ENCODE results near the gene OXNAD1. TPM values are rescaled to one million over a fixed set of nuclear protein-coding genes. Genes with fewer than 3 reads are reported as not detected.
A peak's percentile ranks its signal among the peaks of the same experiment; 100 is the strongest.

The OXNAD1 gene
- total RNA-seq, 1 donor from 2014 or later = 18.5 TPM

- H3K27ac Mint-ChIP-seq = no peak overlapping the region
- TF ChIP-seq CTCF (IDR thresholded peaks at IDR 0.05; ENCODE audit: unreplicated experiment) = peak; percentile 87
- H3K36me3 Mint-ChIP-seq (ENCODE audit: insufficient read depth) = peaks cover 16% of the 10 kb centered on the region
- H3K4me1 Mint-ChIP-seq (ENCODE audit: low read depth) = no peaks in the 10 kb centered on the region
- no peak for DNase-seq (ENCODE audit: low spot score, unreplicated experiment)
- peaks cover 4% of the 10 kb centered on the region for H3K9me3 Mint-ChIP-seq (ENCODE audit: low read depth)
- H3K27me3 Mint-ChIP-seq = no peaks in the 10 kb centered on the region
- no peak overlapping the region for H3K4me3 Mint-ChIP-seq (ENCODE audit: low read depth)
Observed at GRCh38 chr3:16290007-16290826, 25.2 kb downstream of the OXNAD1 start.

- no peak for DNase-seq (ENCODE audit: low spot score, unreplicated experiment)
- Mint-ChIP-seq H3K9me3 (ENCODE audit: low read depth) (peaks cover 4% of the 10 kb centered on the region), H3K36me3 (ENCODE audit: insufficient read depth) (peaks cover 22% of the 10 kb centered on the region), H3K27ac (no peak overlapping the region), H3K27me3 (no peaks in the 10 kb centered on the region), H3K4me3 (ENCODE audit: low read depth) (no peak overlapping the region), H3K4me1 (ENCODE audit: low read depth) (no peaks in the 10 kb centered on the region)
- no peak for TF ChIP-seq CTCF (IDR thresholded peaks at IDR 0.05; ENCODE audit: unreplicated experiment)
Observed at GRCh38 chr3:16290827-16291196, 25.8 kb downstream of the OXNAD1 start.

- Mint-ChIP-seq H3K4me3 (ENCODE audit: low read depth) (no peak overlapping the region), H3K27me3 (no peaks in the 10 kb centered on the region), H3K36me3 (ENCODE audit: insufficient read depth) (peaks cover 46% of the 10 kb centered on the region), H3K27ac (no peak overlapping the region), H3K9me3 (ENCODE audit: low read depth) (peaks cover 13% of the 10 kb centered on the region), H3K4me1 (ENCODE audit: low read depth) (no peaks in the 10 kb centered on the region)
- no peak for TF ChIP-seq CTCF (IDR thresholded peaks at IDR 0.05; ENCODE audit: unreplicated experiment)
- DNase-seq (ENCODE audit: low spot score, unreplicated experiment) = no peak
Observed at GRCh38 chr3:16294844-16295243, 29.8 kb downstream of the OXNAD1 start.

GRCh38 chr3:16295298-16295890 lies 30.4 kb downstream of the OXNAD1 start:
- DNase-seq (ENCODE audit: low spot score, unreplicated experiment) = no peak
- Mint-ChIP-seq H3K27me3 (no peaks in the 10 kb centered on the region), H3K36me3 (ENCODE audit: insufficient read depth) (peaks cover 46% of the 10 kb centered on the region), H3K9me3 (ENCODE audit: low read depth) (peaks cover 13% of the 10 kb centered on the region), H3K4me3 (ENCODE audit: low read depth) (no peak overlapping the region), H3K4me1 (ENCODE audit: low read depth) (no peaks in the 10 kb centered on the region), H3K27ac (peak overlapping the region; percentile 2)
- no peak for TF ChIP-seq CTCF (IDR thresholded peaks at IDR 0.05; ENCODE audit: unreplicated experiment)

GRCh38 chr3:16297997-16298885 lies 33.2 kb downstream of the OXNAD1 start:
- DNase-seq (ENCODE audit: low spot score, unreplicated experiment) = no peak
- Mint-ChIP-seq H3K4me1 (ENCODE audit: low read depth) (no peaks in the 10 kb centered on the region), H3K36me3 (ENCODE audit: insufficient read depth) (peaks cover 50% of the 10 kb centered on the region), H3K4me3 (ENCODE audit: low read depth) (no peak overlapping the region), H3K27ac (no peak overlapping the region), H3K9me3 (ENCODE audit: low read depth) (peaks cover 9% of the 10 kb centered on the region), H3K27me3 (no peaks in the 10 kb centered on the region)
- no peak for TF ChIP-seq CTCF (IDR thresholded peaks at IDR 0.05; ENCODE audit: unreplicated experiment)
